HepG2 (cell line): Measurements from ENCODE around the gene SRP9. TPM values are rescaled to one million over a fixed set of nuclear protein-coding genes. Genes with fewer than 3 reads are reported as not detected.
A peak's percentile ranks its signal among the peaks of the same experiment; 100 is the strongest.

Experiments
- DMAP1 ChIP-seq: IDR thresholded peaks from 2 replicates; pipeline ENCODE4 v1.6.1; 2016
- FOXP1 ChIP-seq, 2 experiments: fragments of 450-650 bp in 1 of 2; IDR thresholded peaks; 2 replicates each; pipeline ENCODE4 v1.6.1; 2017 to 2018; ENCODE audit warnings: antibody characterized with exemption in 1 of 2
- HHEX ChIP-seq: IDR thresholded peaks from 2 replicates; pipeline ENCODE4 v1.6.1; 2016; ENCODE audit warnings: control low read depth
- HNF4A ChIP-seq: sonication (generic); formaldehyde crosslinking; IDR thresholded peaks from 2 replicates; pipeline ENCODE4 v1.4.0; 2020; ENCODE audit warnings: missing genetic modification reagents
- KDM6A ChIP-seq: IDR thresholded peaks from 2 replicates; pipeline ENCODE4 v1.6.1; 2016; ENCODE audit warnings: low read depth
- KLF13 ChIP-seq: sonication (generic); formaldehyde crosslinking; IDR thresholded peaks from 2 replicates; pipeline ENCODE4 v1.4.0; 2020; ENCODE audit warnings: mild to moderate bottlenecking, missing genetic modification reagents
- KMT2B ChIP-seq: IDR thresholded peaks from 2 replicates; pipeline ENCODE4 v1.6.1; 2016; ENCODE audit warnings: missing genetic modification reagents, missing compliant biosample characterization
- MAFF ChIP-seq: IDR thresholded peaks from 2 replicates; pipeline ENCODE4 v1.6.1; 2011; ENCODE audit warnings: low read depth, low read length, improper control_type of control experiment
- MED1 ChIP-seq: sonication (generic); formaldehyde crosslinking; IDR thresholded peaks from 2 replicates; pipeline ENCODE4 v1.4.0; 2020; ENCODE audit warnings: missing genetic modification reagents
- MTA1 ChIP-seq: sonication (generic); formaldehyde crosslinking; IDR thresholded peaks from 2 replicates; pipeline ENCODE4 v1.4.0; 2020; ENCODE audit warnings: missing genetic modification reagents, mild to moderate bottlenecking, borderline replicate concordance
- NCOA2 ChIP-seq: sonication (generic); formaldehyde crosslinking; IDR thresholded peaks from 2 replicates; pipeline ENCODE4 v1.8.0; 2022; ENCODE audit warnings: inconsistent platforms
- NFE2L1 ChIP-seq: sonication (generic); formaldehyde crosslinking; IDR thresholded peaks from 2 replicates; pipeline ENCODE4 v1.4.0; 2020; ENCODE audit warnings: missing genetic modification reagents, mild to moderate bottlenecking, borderline replicate concordance
- NFKBIZ ChIP-seq: IDR thresholded peaks from 2 replicates; pipeline ENCODE4 v1.6.1; 2018; ENCODE audit warnings: missing genetic modification reagents, missing compliant biosample characterization
- NFYC ChIP-seq: IDR thresholded peaks from 2 replicates; pipeline ENCODE4 v1.6.1; 2016; ENCODE audit warnings: missing genetic modification reagents, missing compliant biosample characterization
- PPARG ChIP-seq: conservative IDR thresholded peaks from 2 replicates; pipeline ENCODE4 v1.6.1; 2016; ENCODE audit warnings: missing biosample characterization, missing genetic modification reagents
- SP4 ChIP-seq: sonication (generic); formaldehyde crosslinking; IDR thresholded peaks from 2 replicates; pipeline ENCODE4 v1.8.1; 2023; ENCODE audit warnings: mild to moderate bottlenecking, missing genetic modification reagents
- SPEN ChIP-seq: sonication (generic); formaldehyde crosslinking; IDR thresholded peaks from 2 replicates; pipeline ENCODE4 v1.5.1; 2020; ENCODE audit warnings: low read depth, mild to moderate bottlenecking, missing genetic modification reagents
- STAG1 ChIP-seq: sonication (generic); formaldehyde crosslinking; IDR thresholded peaks from 2 replicates; pipeline ENCODE4 v1.4.0; 2020; ENCODE audit warnings: missing genetic modification reagents
- ZFP90 ChIP-seq: sonication (generic); formaldehyde crosslinking; IDR thresholded peaks from 2 replicates; pipeline ENCODE4 v1.8.0; 2022; ENCODE audit warnings: missing genetic modification reagents, mild to moderate bottlenecking, inconsistent platforms, borderline replicate concordance
- ZNF263 ChIP-seq: sonication (generic); formaldehyde crosslinking; IDR thresholded peaks from 2 replicates; pipeline ENCODE4 v1.4.0; 2020; ENCODE audit warnings: missing genetic modification reagents
- ZNF501 ChIP-seq: sonication (generic); formaldehyde crosslinking; IDR thresholded peaks from 2 replicates; pipeline ENCODE4 v1.5.1; 2020; ENCODE audit warnings: mild to moderate bottlenecking, moderate library complexity, missing genetic modification reagents
- ZNF512 ChIP-seq: sonication (generic); formaldehyde crosslinking; IDR thresholded peaks from 2 replicates; pipeline ENCODE4 v1.4.0; 2020; ENCODE audit warnings: mild to moderate bottlenecking, missing genetic modification reagents
- ZNF746 ChIP-seq: sonication (generic); formaldehyde crosslinking; IDR thresholded peaks from 2 replicates; pipeline ENCODE4 v1.8.0; 2022; ENCODE audit warnings: mild to moderate bottlenecking, missing genetic modification reagents
- ZNF761 ChIP-seq: sonication (generic); formaldehyde crosslinking; conservative IDR thresholded peaks from 2 replicates; pipeline ENCODE4 v1.4.0; 2020; ENCODE audit warnings: mild to moderate bottlenecking, missing genetic modification reagents
- ZSCAN25 ChIP-seq: sonication (generic); formaldehyde crosslinking; IDR thresholded peaks from 2 replicates; pipeline ENCODE4 v1.8.0; 2022; ENCODE audit warnings: mild to moderate bottlenecking, missing genetic modification reagents
- ZSCAN9 ChIP-seq: IDR thresholded peaks from 2 replicates; pipeline ENCODE4 v1.6.1; 2016; ENCODE audit warnings: borderline replicate concordance
- polyA plus RNA-seq, 8 experiments: library from polyadenylated mRNA; depleted of rRNA in 3 of 8; stranded (reverse) in 7 of 8; unstranded in 1 of 8; fragments of >200 nt; fragmentation: Illumina TruSeq in 4 of 8; extraction: Trizol in 4 of 8; gene quantifications; 2 replicates each; pipeline versions ENCODE4 v1.2.1 to v1.2.3, GENCODE V29; 2011 to 2016; ENCODE audit warnings: low read depth in 4 of 8, missing spikeins in 1 of 8, mixed read lengths in 1 of 8; ENCODE audit not compliant: insufficient read depth in 1 of 8
- total RNA-seq, 5 experiments: library from RNA; depleted of rRNA; stranded (reverse); fragments of >200 nt; fragmentation: Illumina TruSeq; extraction: Trizol; gene quantifications; 2 replicates each; pipeline ENCODE4 v1.2.3, GENCODE V29; 2016; ENCODE audit warnings: low read depth in 1 of 5
- TF ChIP-seq, protein P1 (sequence below): sonication (generic); formaldehyde crosslinking; IDR thresholded peaks from 2 replicates; pipeline ENCODE4 v1.9.0; 2021; ENCODE audit warnings: missing genetic modification reagents, mild to moderate bottlenecking, borderline replicate concordance
- TF ChIP-seq, protein P2 (sequence below): sonication (generic); formaldehyde crosslinking; IDR thresholded peaks from 2 replicates; pipeline ENCODE4 v1.4.0; 2020; ENCODE audit warnings: missing genetic modification reagents, borderline replicate concordance
- TF ChIP-seq, protein P3 (sequence below): IDR thresholded peaks from 2 replicates; pipeline ENCODE4 v1.6.1; 2016; ENCODE audit warnings: missing compliant biosample characterization, missing genetic modification reagents, borderline replicate concordance

SRP9 gene
- total and polyA plus RNA-seq, 2 of the 13 experiments (the other 11 are each of a cell fraction or from before 2014, with no cell fraction given): 251 to 307 TPM

DNA sequence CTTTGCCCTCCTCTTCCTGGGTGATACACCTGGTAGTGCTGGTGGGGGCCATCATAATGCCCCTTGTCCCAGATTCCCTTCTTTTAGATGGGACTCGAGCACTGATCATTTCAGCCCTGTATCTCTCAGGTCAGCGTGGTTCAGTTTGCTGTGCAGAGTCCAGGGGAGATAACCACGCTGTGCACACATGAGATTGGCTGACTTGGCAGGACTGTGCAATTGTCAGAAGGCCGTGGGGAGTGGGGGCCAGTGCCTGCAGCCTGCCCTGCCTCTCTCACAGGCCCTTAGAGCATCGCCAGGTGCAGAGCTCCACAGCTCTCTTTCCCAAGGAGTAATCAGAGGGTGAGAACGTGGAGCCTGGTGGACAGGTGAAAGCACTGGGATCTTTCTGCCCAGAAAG, 47.5 kb downstream of the SRP9 start (continued):
- TF ChIP-seq MAFF (peak; percentile 79), HHEX (CRISPR knock-in tag) (no peak), NFKBIZ (CRISPR knock-in tag) (no peak), PPARG (peak; percentile 97), ZNF501 (CRISPR knock-in tag) (peak; percentile 75; the same call in 1 of the 2 replicates), KMT2B (CRISPR knock-in tag) (peak; percentile 29; the same call in 1 of the 2 replicates), KDM6A (CRISPR knock-in tag) (0 out of 2 replicates have a peak, but pooled peaks have one; percentile 43), ZSCAN25 (0 out of 2 replicates have a peak, but pooled peaks have one; percentile 28), ZNF512 (CRISPR knock-in tag) (no peak), NCOA2 (peak; percentile 69; the same call in 1 of the 2 replicates), SP4 (CRISPR knock-in tag) (0 out of 2 replicates have a peak, but pooled peaks have one; percentile 24), FOXP1 (IDR thresholded peaks at IDR 0.05) (no peak), FOXP1 (CRISPR knock-in tag; IDR thresholded peaks at IDR 0.05) (0 out of 2 replicates have a peak, but pooled peaks have one; percentile 28), KLF13 (CRISPR knock-in tag) (no peak), SPEN (CRISPR knock-in tag) (0 out of 2 replicates have a peak, but pooled peaks have one; percentile 54), ZNF761 (CRISPR knock-in tag) (no peak), DMAP1 (CRISPR knock-in tag) (0 out of 2 replicates have a peak, but pooled peaks have one; percentile 27), ZNF263 (no peak), NFE2L1 (CRISPR knock-in tag) (no peak), ZFP90 (peak; percentile 73; the same call in 1 of the 2 replicates), STAG1 (CRISPR knock-in tag) (peak; percentile 32), HNF4A (peak; percentile 96), MED1 (CRISPR knock-in tag) (peak; percentile 87), ZNF746 (CRISPR knock-in tag) (peak; percentile 20; the same call in 1 of the 2 replicates), MTA1 (CRISPR knock-in tag) (peak; percentile 90; the same call in 1 of the 2 replicates), ZSCAN9 (CRISPR knock-in tag) (peak; percentile 60; the same call in 1 of the 2 replicates), NFYC (CRISPR knock-in tag) (peak; percentile 27; the same call in 1 of the 2 replicates)
- TF ChIP-seq, protein P1, sequence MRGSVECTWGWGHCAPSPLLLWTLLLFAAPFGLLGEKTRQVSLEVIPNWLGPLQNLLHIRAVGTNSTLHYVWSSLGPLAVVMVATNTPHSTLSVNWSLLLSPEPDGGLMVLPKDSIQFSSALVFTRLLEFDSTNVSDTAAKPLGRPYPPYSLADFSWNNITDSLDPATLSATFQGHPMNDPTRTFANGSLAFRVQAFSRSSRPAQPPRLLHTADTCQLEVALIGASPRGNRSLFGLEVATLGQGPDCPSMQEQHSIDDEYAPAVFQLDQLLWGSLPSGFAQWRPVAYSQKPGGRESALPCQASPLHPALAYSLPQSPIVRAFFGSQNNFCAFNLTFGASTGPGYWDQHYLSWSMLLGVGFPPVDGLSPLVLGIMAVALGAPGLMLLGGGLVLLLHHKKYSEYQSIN (CRISPR knock-in tag): no peak
- TF ChIP-seq, protein P2, sequence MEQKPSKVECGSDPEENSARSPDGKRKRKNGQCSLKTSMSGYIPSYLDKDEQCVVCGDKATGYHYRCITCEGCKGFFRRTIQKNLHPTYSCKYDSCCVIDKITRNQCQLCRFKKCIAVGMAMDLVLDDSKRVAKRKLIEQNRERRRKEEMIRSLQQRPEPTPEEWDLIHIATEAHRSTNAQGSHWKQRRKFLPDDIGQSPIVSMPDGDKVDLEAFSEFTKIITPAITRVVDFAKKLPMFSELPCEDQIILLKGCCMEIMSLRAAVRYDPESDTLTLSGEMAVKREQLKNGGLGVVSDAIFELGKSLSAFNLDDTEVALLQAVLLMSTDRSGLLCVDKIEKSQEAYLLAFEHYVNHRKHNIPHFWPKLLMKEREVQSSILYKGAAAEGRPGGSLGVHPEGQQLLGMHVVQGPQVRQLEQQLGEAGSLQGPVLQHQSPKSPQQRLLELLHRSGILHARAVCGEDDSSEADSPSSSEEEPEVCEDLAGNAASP (CRISPR knock-in tag): peak; percentile 63; the same call in 1 of the 2 replicates
- TF ChIP-seq, protein P3, sequence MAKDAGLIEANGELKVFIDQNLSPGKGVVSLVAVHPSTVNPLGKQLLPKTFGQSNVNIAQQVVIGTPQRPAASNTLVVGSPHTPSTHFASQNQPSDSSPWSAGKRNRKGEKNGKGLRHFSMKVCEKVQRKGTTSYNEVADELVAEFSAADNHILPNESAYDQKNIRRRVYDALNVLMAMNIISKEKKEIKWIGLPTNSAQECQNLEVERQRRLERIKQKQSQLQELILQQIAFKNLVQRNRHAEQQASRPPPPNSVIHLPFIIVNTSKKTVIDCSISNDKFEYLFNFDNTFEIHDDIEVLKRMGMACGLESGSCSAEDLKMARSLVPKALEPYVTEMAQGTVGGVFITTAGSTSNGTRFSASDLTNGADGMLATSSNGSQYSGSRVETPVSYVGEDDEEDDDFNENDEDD (CRISPR knock-in tag): peak; percentile 64; the same call in 1 of the 2 replicates
